H1 (cell line): ENCODE data around the gene TMCC1. TPM values are rescaled to one million over a fixed set of nuclear protein-coding genes. Genes with fewer than 3 reads are reported as not detected.
A peak's percentile ranks its signal among the peaks of the same experiment; 100 is the strongest.

Experiments used
- CTCF ChIA-PET: fragments of 300-600 bp; sonication (Branson Sonifier 250); formaldehyde crosslinking; loops from one replicate; lab custom pipeline; 2021; ENCODE audit not compliant: partially characterized antibody; lab: Charles Lee
- POLR2A ChIA-PET: fragments of 300-600 bp; sonication (Branson Sonifier 250); formaldehyde crosslinking; loops from one replicate; lab custom pipeline; 2021; ENCODE audit warnings: inconsistent platforms; ENCODE audit not compliant: partially characterized antibody; lab: Charles Lee
- DNase-seq, 2 experiments: peaks; one replicate each; pipeline versions ENCODE4 v3.0.0 to v3.0.0-alpha.2; 2010 to 2022; ENCODE audit warnings: low spot score in 2 of 2, low read depth in 1 of 2, mixed read lengths in 1 of 2
- FAIRE-seq: peaks from 2 replicates; lab custom pipeline; 2011; peaks lifted over from hg19 to GRCh38; lab: Jason Lieb, UNC
- H2AFZ ChIP-seq: 2 replicates; pipeline ENCODE4 v1.8.1; 2012; ENCODE audit warnings: low read length, inconsistent platforms
- H2AK5ac ChIP-seq: 2 replicates; pipeline ENCODE4 v1.6.1; 2013; ENCODE audit warnings: low read depth, low read length
- H2BK120ac ChIP-seq: replicated peaks from 2 replicates; pipeline ENCODE3; 2013; ENCODE audit warnings: low read depth, low read length, inconsistent platforms
- H2BK12ac ChIP-seq: 2 replicates; pipeline ENCODE4 v1.6.1; 2013; ENCODE audit warnings: low read depth, low read length
- H2BK15ac ChIP-seq: 2 replicates; pipeline ENCODE4 v1.6.1; 2013; ENCODE audit warnings: low read length
- H2BK20ac ChIP-seq: 2 replicates; pipeline ENCODE4 v1.6.1; 2013; ENCODE audit warnings: low read length
- H2BK5ac ChIP-seq: 2 replicates; pipeline ENCODE4 v1.6.1; 2013; ENCODE audit warnings: low read depth, low read length
- H3K14ac ChIP-seq: 2 replicates; pipeline ENCODE4 v1.6.1; 2013; ENCODE audit warnings: inconsistent platforms; ENCODE audit not compliant: insufficient read length
- H3K18ac ChIP-seq: 2 replicates; pipeline ENCODE4 v1.6.1; 2013; ENCODE audit warnings: low read length; ENCODE audit errors: extremely low read depth
- H3K23ac ChIP-seq: 2 replicates; pipeline ENCODE4 v1.6.1; 2013; ENCODE audit warnings: inconsistent platforms; ENCODE audit not compliant: insufficient read length
- H3K23me2 ChIP-seq: 2 replicates; pipeline ENCODE4 v1.6.1; 2013; ENCODE audit warnings: low read depth, low read length
- H3K27ac ChIP-seq: 2 replicates; pipeline ENCODE4 v1.6.1; 2011; ENCODE audit warnings: low read depth, low read length, inconsistent platforms
- H3K27me3 ChIP-seq, 4 experiments: replicated peaks in 1 of 4; 1 replicate in 1 of 4; 2 replicates in 3 of 4; pipeline versions ENCODE4 v1.6.1 to v1.8.1; 2011 to 2013; ENCODE audit warnings: low read length in 3 of 4, mild to moderate bottlenecking in 3 of 4, inconsistent platforms in 2 of 4, mixed read lengths in 2 of 4, moderate library complexity in 1 of 4; ENCODE audit not compliant: control insufficient read depth in 3 of 4, insufficient read depth in 3 of 4; ENCODE audit errors: extremely low read depth in 1 of 4
- H3K36me3 ChIP-seq, 4 experiments: 2 replicates each; pipeline versions ENCODE4 v1.6.1 to v1.8.1; 2011 to 2013; ENCODE audit warnings: mild to moderate bottlenecking in 4 of 4, low read length in 3 of 4, moderate library complexity in 2 of 4, control low read depth in 1 of 4, inconsistent platforms in 1 of 4; ENCODE audit not compliant: insufficient read depth in 4 of 4, control insufficient read depth in 2 of 4
- H3K4ac ChIP-seq: replicated peaks from 2 replicates; pipeline ENCODE3; 2013; ENCODE audit warnings: low read length, low read depth, mixed read lengths, inconsistent platforms; ENCODE audit not compliant: insufficient read length
- H3K4me1 ChIP-seq, 4 experiments: replicated peaks in 1 of 4; 1 replicate in 1 of 4; 2 replicates in 3 of 4; pipeline versions ENCODE4 v1.6.1 to v1.8.1; 2011 to 2013; ENCODE audit warnings: low read length in 3 of 4, inconsistent platforms in 2 of 4, mixed read lengths in 1 of 4; ENCODE audit not compliant: insufficient read depth in 4 of 4, control insufficient read depth in 3 of 4
- H3K4me2 ChIP-seq, 2 experiments: 2 replicates each; pipeline versions ENCODE4 v1.6.1 to v1.8.1; 2011 to 2013; ENCODE audit warnings: low read depth in 2 of 2, low read length in 2 of 2, control low read depth in 1 of 2, inconsistent platforms in 1 of 2, mild to moderate bottlenecking in 1 of 2; ENCODE audit not compliant: insufficient read depth in 1 of 2
- H3K4me3 ChIP-seq, 4 experiments: fragments of 200-600, 300-600 bp in 1 of 4; sonication (generic), shearing (Covaris generic), sonication (Bioruptor Twin) in 1 of 4; 2 replicates each; pipeline versions ENCODE4 v1.5.1 to v1.8.1; 2011 to 2016; ENCODE audit warnings: low read length in 4 of 4, low read depth in 3 of 4, control low read depth in 2 of 4, inconsistent platforms in 2 of 4, mild to moderate bottlenecking in 2 of 4, mixed read lengths in 1 of 4, moderate library complexity in 1 of 4; ENCODE audit not compliant: insufficient read depth in 2 of 4; ENCODE audit errors: extremely low read depth in 1 of 4
- H3K56ac ChIP-seq: replicated peaks from 2 replicates; pipeline ENCODE3; 2013; ENCODE audit warnings: low read depth, mild to moderate bottlenecking, mixed read lengths, low read length, inconsistent platforms; ENCODE audit not compliant: insufficient read length
- H3K79me1 ChIP-seq: 2 replicates; pipeline ENCODE4 v1.6.1; 2013; ENCODE audit warnings: low read depth, low read length, control low read depth
- H3K79me2 ChIP-seq, 2 experiments: 2 replicates each; pipeline versions ENCODE4 v1.6.1 to v1.8.1; 2012 to 2013; ENCODE audit warnings: low read length in 2 of 2, mild to moderate bottlenecking in 2 of 2, inconsistent platforms in 1 of 2; ENCODE audit not compliant: insufficient read depth in 2 of 2, control insufficient read depth in 1 of 2
- H3K9ac ChIP-seq, 4 experiments: replicated peaks in 1 of 4; 1 replicate in 1 of 4; 2 replicates in 3 of 4; pipeline versions ENCODE4 v1.6.1 to v1.8.1; 2011 to 2013; ENCODE audit warnings: low read depth in 3 of 4, low read length in 3 of 4, control low read depth in 2 of 4, mild to moderate bottlenecking in 2 of 4, moderate library complexity in 2 of 4, inconsistent platforms in 1 of 4; ENCODE audit errors: extremely low read depth in 1 of 4
- H3K9me3 ChIP-seq, 2 experiments: 2 replicates each; pipeline versions ENCODE4 v1.6.1 to v1.8.1; 2012 to 2013; ENCODE audit warnings: mild to moderate bottlenecking in 2 of 2, moderate library complexity in 2 of 2, control low read depth in 1 of 2, inconsistent platforms in 1 of 2, low read depth in 1 of 2, low read length in 1 of 2, mixed read lengths in 1 of 2; ENCODE audit not compliant: insufficient read depth in 2 of 2
- H4K20me1 ChIP-seq, 2 experiments: replicated peaks in 1 of 2; 2 replicates each; pipeline versions ENCODE3 to v1.8.1; 2011 to 2013; ENCODE audit warnings: inconsistent platforms in 2 of 2, low read length in 2 of 2, mild to moderate bottlenecking in 1 of 2; ENCODE audit not compliant: insufficient read depth in 2 of 2, control insufficient read depth in 1 of 2
- H4K5ac ChIP-seq: 2 replicates; pipeline ENCODE4 v1.6.1; 2013; ENCODE audit warnings: low read length, low read depth, mixed read lengths, inconsistent platforms; ENCODE audit not compliant: insufficient read length
- H4K8ac ChIP-seq: 2 replicates; pipeline ENCODE4 v1.8.0; 2013; ENCODE audit warnings: mild to moderate bottlenecking, moderate library complexity, low read length, inconsistent platforms; ENCODE audit not compliant: insufficient read depth; ENCODE audit errors: extremely low read depth
- H4K91ac ChIP-seq: replicated peaks from 2 replicates; pipeline ENCODE3; 2013; ENCODE audit warnings: low read length, mixed read lengths, inconsistent platforms; ENCODE audit not compliant: insufficient read length
- BCL11A ChIP-seq, 2 experiments: IDR thresholded peaks; one replicate each; pipeline ENCODE4 v1.6.1; 2011; ENCODE audit warnings: low read depth in 2 of 2, low read length in 2 of 2, mild to moderate bottlenecking in 2 of 2
- CHD2 ChIP-seq: IDR thresholded peaks from 2 replicates; pipeline ENCODE4 v1.6.1; 2012; ENCODE audit warnings: low read length, improper control_type of control experiment
- CTBP2 ChIP-seq: IDR thresholded peaks from 2 replicates; pipeline ENCODE4 v1.7.0; 2011; ENCODE audit warnings: borderline replicate concordance, mild to moderate bottlenecking, moderate library complexity, mixed read lengths, low read length; ENCODE audit not compliant: insufficient read depth, insufficient read length
- E2F6 ChIP-seq: IDR thresholded peaks from 2 replicates; pipeline ENCODE4 v1.6.1; 2012; ENCODE audit warnings: inconsistent platforms
- GABPA ChIP-seq: IDR thresholded peaks from 2 replicates; pipeline ENCODE4 v1.6.1; 2011; ENCODE audit warnings: mild to moderate bottlenecking, low read length, moderate library complexity, borderline replicate concordance; ENCODE audit not compliant: insufficient read depth
- HDAC6 ChIP-seq: IDR thresholded peaks from one replicate; pipeline ENCODE4 v1.7.1; 2012; ENCODE audit warnings: low read depth, mild to moderate bottlenecking, inconsistent platforms, low read length, moderate library complexity
- MAFK ChIP-seq: IDR thresholded peaks from 2 replicates; pipeline ENCODE4 v1.6.1; 2012; ENCODE audit warnings: low read depth, mild to moderate bottlenecking, improper control_type of control experiment, low read length
- POLR2AphosphoS5 ChIP-seq: IDR thresholded peaks from 2 replicates; pipeline ENCODE4 v1.6.1; 2011; ENCODE audit warnings: low read depth, low read length
- POU5F1 ChIP-seq: IDR thresholded peaks from 2 replicates; pipeline ENCODE4 v1.6.1; 2011; ENCODE audit warnings: low read depth, mild to moderate bottlenecking, low read length, moderate library complexity
- RXRA ChIP-seq: IDR thresholded peaks from 2 replicates; pipeline ENCODE4 v1.6.1; 2011; ENCODE audit warnings: low read depth, mild to moderate bottlenecking, low read length, moderate library complexity; ENCODE audit not compliant: insufficient read depth
- SIX5 ChIP-seq: IDR thresholded peaks from 2 replicates; pipeline ENCODE4 v1.6.1; 2011; ENCODE audit warnings: mild to moderate bottlenecking, low read depth, low read length
- SP1 ChIP-seq: IDR thresholded peaks from 2 replicates; pipeline ENCODE4 v1.6.1; 2011; ENCODE audit warnings: low read depth, low read length
- WGBS, 2 experiments: shearing (Covaris generic) in 1 of 2; methylation state at CpG; one replicate each; pipeline versions ENCODE4 v1.1.6 to v1.1.7; 2013 to 2015; ENCODE audit warnings: low lambda C conversion rate in 2 of 2, mixed read lengths in 2 of 2, inconsistent platforms in 1 of 2, low coverage in 1 of 2, missing lambda C conversion rate in 1 of 2; ENCODE audit not compliant: insufficient replicate concordance in 2 of 2, insufficient coverage in 1 of 2, insufficient read length in 1 of 2; ENCODE audit errors: extremely low coverage in 1 of 2, missing lambda C conversion rate in 1 of 2; 5-methylcytosine and 5-hydroxymethylcytosine counted together
- polyA plus RNA-seq, 7 experiments: library from polyadenylated mRNA; depleted of rRNA in 3 of 7; stranded (reverse) in 5 of 7; unstranded in 2 of 7; fragments of >200 nt in 5 of 7; fragments of 200-250 nt in 2 of 7; gene quantifications; 1 replicate in 5 of 7; 2 replicates in 1 of 7; 4 replicates in 1 of 7; pipeline versions ENCODE4 v1.2.1 to v1.2.3, GENCODE V29; 2011 to 2013; ENCODE audit warnings: missing spikeins in 2 of 7, mixed read lengths in 2 of 7
- total RNA-seq: library from RNA; stranded (reverse); fragmentation: NEBNext Ultra II Directional; extraction: Animal tissue kit (Norgen Biotek cat#: 25700); gene quantifications from 2 replicates; pipeline ENCODE4 v1.2.1, GENCODE V29; 2021
- TF ChIP-seq, protein P1 (sequence below): IDR thresholded peaks from 2 replicates; pipeline ENCODE4 v1.6.1; 2012; ENCODE audit warnings: inconsistent platforms

The TMCC1 gene
- total and polyA plus RNA-seq, 2 of the 8 experiments (the other 6 are each of a cell fraction or from before 2014, with no cell fraction given): 10.4 to 27.1 TPM

DNA sequence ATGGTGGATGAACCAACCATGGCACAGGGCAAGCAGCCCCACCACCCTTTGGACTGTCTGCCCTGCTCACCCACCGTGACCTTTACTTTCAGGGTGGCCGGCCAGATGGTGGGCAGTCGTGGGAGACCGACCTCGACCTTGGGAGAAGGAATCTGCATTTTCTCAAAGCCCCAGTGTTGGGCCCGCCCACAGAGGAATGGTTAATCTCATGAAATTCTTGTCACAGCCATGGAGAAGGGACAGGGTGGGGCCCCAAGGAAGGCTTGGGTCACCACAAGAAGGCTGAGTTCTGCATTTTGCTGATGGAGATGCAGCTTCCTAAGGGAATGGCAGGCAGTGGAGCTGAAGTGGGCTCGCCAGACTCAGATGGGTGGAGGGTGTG is 290.0 kb downstream of the TMCC1 start:
- H2BK5ac ChIP-seq: peak overlapping the region; percentile 10; the same call in 1 of the 2 replicates
- ChIA-PET POLR2A (interaction anchor here (1.3 to 2.6 kb wide), 4 partner anchors 10 to 287 kb away, joined by 3 to 14 read pairs (median 6); a partner anchor contains a TSS), CTCF (interaction anchor here (1.2 to 2.1 kb wide), 5 partner anchors 10 to 114 kb away, joined by 4 to 11 read pairs (median 6); no protein-coding TSS in a partner anchor)
- no peak overlapping the region for H4K5ac ChIP-seq
- peak overlapping the region; percentile 77; the same call in 1 of the 2 replicates for H2BK12ac ChIP-seq
- H4K8ac ChIP-seq: no peak overlapping the region
- peak overlapping the region; percentile 53; the same call in 1 of the 2 replicates for H2BK15ac ChIP-seq
- H2AFZ ChIP-seq: no peak overlapping the region
- H3K23ac ChIP-seq: no peak overlapping the region
- WGBS, 2 experiments: 66% methylated on average over 7 of the region's 7 CpGs; no CpG with 5 or more reads in 1 of the 2 experiments
- no peak for FAIRE-seq
- H3K36me3 ChIP-seq: no peaks in the 10 kb centered on the region; a peak in 1 of 8 replicates
- no peak overlapping the region for H3K4ac ChIP-seq
- peaks cover 23% of the 10 kb centered on the region; the same call in 1 of the 2 replicates for H3K23me2 ChIP-seq
- no peak overlapping the region for H3K27ac ChIP-seq
- H2BK20ac ChIP-seq: peak overlapping the region; percentile 48; the same call in 1 of the 2 replicates
- peak overlapping the region; percentile 12 to 75; a peak in 2 of 4 replicates for H3K4me2 ChIP-seq
- H3K56ac ChIP-seq: no peak overlapping the region
- peaks cover 7 to 31% (median 22%) of the 10 kb centered on the region in 4 experiments; a peak in 6 of 7 replicates for H3K27me3 ChIP-seq
- H4K20me1 ChIP-seq: peaks cover 5 to 20% of the 10 kb centered on the region in 2 experiments
- H3K79me2 ChIP-seq: peaks cover 4 to 24% of the 10 kb centered on the region in 2 experiments; a peak in 2 of 4 replicates
- H3K4me3 ChIP-seq: no peak overlapping the region
- H3K79me1 ChIP-seq: no peaks in the 10 kb centered on the region; the same call in 1 of the 2 replicates
- H3K18ac ChIP-seq: peak overlapping the region; percentile 80
- H3K4me1 ChIP-seq: peaks cover 9 to 61% (median 51%) of the 10 kb centered on the region in 4 experiments
- no peak overlapping the region for H2BK120ac ChIP-seq
- no peak overlapping the region for H4K91ac ChIP-seq
- no peaks in the 10 kb centered on the region for H3K9me3 ChIP-seq
- H3K14ac ChIP-seq: no peak overlapping the region
- no peak for DNase-seq
- H2AK5ac ChIP-seq: no peak overlapping the region
- no peak overlapping the region for H3K9ac ChIP-seq
- TF ChIP-seq CHD2: no peak
- TF ChIP-seq POLR2AphosphoS5: no peak
- no peak for TF ChIP-seq SIX5
- TF ChIP-seq, protein P1, sequence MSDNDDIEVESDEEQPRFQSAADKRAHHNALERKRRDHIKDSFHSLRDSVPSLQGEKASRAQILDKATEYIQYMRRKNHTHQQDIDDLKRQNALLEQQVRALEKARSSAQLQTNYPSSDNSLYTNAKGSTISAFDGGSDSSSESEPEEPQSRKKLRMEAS: no peak
- no peak for TF ChIP-seq MAFK
- TF ChIP-seq CTBP2: no peak
- TF ChIP-seq SP1: no peak
- TF ChIP-seq BCL11A (IDR thresholded peaks at IDR 0.05; ENCODE audit: low read depth in 2 of 2, low read length in 2 of 2): no peak
- no peak for TF ChIP-seq RXRA
- no peak for TF ChIP-seq E2F6
- TF ChIP-seq HDAC6: no peak
- TF ChIP-seq POU5F1: no peak
- TF ChIP-seq GABPA: no peak
